CD4-positive, alpha-beta T cell (primary cell): ENCODE results near the gene SLC15A5. TPM values are rescaled to one million over a fixed set of nuclear protein-coding genes. Genes with fewer than 3 reads are reported as not detected.

Experiments used
- ATAC-seq: fragments of 200-7000 bp; cut with Tn5 transposase; one replicate; pipeline ENCODE4 v1.10.0; 2022; ENCODE audit warnings: mild to moderate bottlenecking; ENCODE audit not compliant: poor library complexity
- CTCF ChIA-PET: fragments of 350-600 bp; sonication (Branson Sonifier 250); formaldehyde crosslinking; loops from one replicate; lab custom pipeline; 2021; ENCODE audit warnings: antibody characterized with exemption, inconsistent platforms; lab: Charles Lee
- POLR2A ChIA-PET: fragments of 350-600 bp; sonication (Branson Sonifier 250); formaldehyde crosslinking; loops from one replicate; lab custom pipeline; 2021; ENCODE audit warnings: antibody characterized with exemption, inconsistent platforms; lab: Charles Lee
- DNase-seq, 14 experiments: peaks; one replicate each; pipeline ENCODE4 v3.0.0-alpha.2; 2013 to 2020; ENCODE audit warnings: mixed read lengths in 2 of 14
- H3K27ac ChIP-seq, 2 donors: one replicate each; pipeline versions ENCODE4 v1.5.1 to v1.7.0; 2013; ENCODE audit warnings: low read length in 2 of 2, low read depth in 1 of 2, mild to moderate bottlenecking in 1 of 2
- H3K27me3 ChIP-seq, 2 experiments: 1 replicate in 1 of 2; 2 replicates in 1 of 2; pipeline versions ENCODE4 v1.6.1 to v1.7.0; 2013; ENCODE audit warnings: low read length in 2 of 2, control low read depth in 1 of 2, mild to moderate bottlenecking in 1 of 2, moderate library complexity in 1 of 2; ENCODE audit not compliant: insufficient read depth in 2 of 2, control insufficient read depth in 1 of 2
- H3K36me3 ChIP-seq: one replicate; pipeline ENCODE4 v1.6.1; 2013; ENCODE audit warnings: low read length, control low read depth; ENCODE audit not compliant: insufficient read depth
- H3K4me1 ChIP-seq: one replicate; pipeline ENCODE4 v1.6.1; 2013; ENCODE audit warnings: low read length, control low read depth; ENCODE audit not compliant: insufficient read depth
- H3K4me3 ChIP-seq: one replicate; pipeline ENCODE4 v1.5.1; 2013; ENCODE audit warnings: mild to moderate bottlenecking, low read length, moderate library complexity
- H3K9me3 ChIP-seq, 2 experiments: 1 replicate in 1 of 2; 2 replicates in 1 of 2; pipeline versions ENCODE4 v1.6.1 to v1.7.0; 2013; ENCODE audit warnings: low read length in 2 of 2, mild to moderate bottlenecking in 2 of 2, control low read depth in 1 of 2, moderate library complexity in 1 of 2; ENCODE audit not compliant: control insufficient read depth in 1 of 2, insufficient read depth in 1 of 2
- H3K27ac Mint-ChIP-seq: one replicate; pipeline ENCODE4 v1.8.0; 2020; ENCODE audit warnings: mixed read lengths
- H3K27me3 Mint-ChIP-seq: one replicate; pipeline ENCODE4 v1.8.0; 2021; ENCODE audit warnings: mixed read lengths
- H3K36me3 Mint-ChIP-seq: one replicate; pipeline ENCODE4 v1.8.0; 2021; ENCODE audit warnings: low read depth, mixed read lengths
- H3K4me1 Mint-ChIP-seq: one replicate; pipeline ENCODE4 v1.8.0; 2021; ENCODE audit warnings: low read depth, mixed read lengths
- H3K4me3 Mint-ChIP-seq: one replicate; pipeline ENCODE4 v1.8.0; 2020; ENCODE audit warnings: mild to moderate bottlenecking, mixed read lengths
- H3K9me3 Mint-ChIP-seq: one replicate; pipeline ENCODE4 v1.8.0; 2020; ENCODE audit warnings: mixed read lengths
- intact Hi-C, 2 experiments: fragments of 100-400 bp; cut with DNase I in 1 of 2; cut with micrococcal nuclease in 1 of 2; formaldehyde crosslinking; loops; one replicate each; pipeline versions ENCODE4 v1.15.1 to v1.9.0; 2023 to 2025; cut with DNase I, micrococcal nuclease
- polyA plus RNA-seq, 2 donors: library from polyadenylated mRNA; unstranded; fragments of 120-200 nt; gene quantifications; one replicate each; pipeline ENCODE4 v1.2.1, GENCODE V29; 2013
- total RNA-seq, 174 experiments: library from RNA in 2 of 174; stranded (reverse) in 2 of 174; gene quantifications; one replicate each; pipeline ENCODE4 v1.2.3 and lab custom pipeline; 2021 to 2026
- TF ChIP-seq, protein P1 (sequence below): fragments of 200-600 bp; IDR thresholded peaks from one replicate; pipeline ENCODE4 v1.8.0; 2022; ENCODE audit warnings: antibody characterized with exemption, mild to moderate bottlenecking

The SLC15A5 gene
- total RNA-seq (not detected), total RNA-seq (lab: John Stamatoyannopoulos, UW) (0 to 0.06 (median 0) reads per million in 172 experiments)
- not detected for polyA plus RNA-seq (2013, experiment 1 of 2)
- polyA plus RNA-seq (2013, experiment 2 of 2): not detected

- H3K4me1 Mint-ChIP-seq: no peaks in the 10 kb centered on the region
- H3K9me3 Mint-ChIP-seq: peaks cover 3% of the 10 kb centered on the region
- H3K36me3 Mint-ChIP-seq: no peaks in the 10 kb centered on the region
- H3K27ac Mint-ChIP-seq: no peak within 1 kb of the TSS
- H3K4me3 ChIP-seq: no peak within 1 kb of the TSS
- H3K4me1 ChIP-seq: no peaks in the 10 kb centered on the region
- no peak for DNase-seq
- H3K27me3 Mint-ChIP-seq: no peaks in the 10 kb centered on the region
- POLR2A ChIA-PET: no interaction called here
- ATAC-seq: no peak
- no peak within 1 kb of the TSS for H3K27ac ChIP-seq
- intact Hi-C loops: no loop called here
- no peaks in the 10 kb centered on the region for H3K9me3 ChIP-seq
- CTCF ChIA-PET: no interaction called here
- H3K4me3 Mint-ChIP-seq: no peak within 1 kb of the TSS
- no peaks in the 10 kb centered on the region for H3K27me3 ChIP-seq
- no peaks in the 10 kb centered on the region for H3K36me3 ChIP-seq
- TF ChIP-seq, protein P1, sequence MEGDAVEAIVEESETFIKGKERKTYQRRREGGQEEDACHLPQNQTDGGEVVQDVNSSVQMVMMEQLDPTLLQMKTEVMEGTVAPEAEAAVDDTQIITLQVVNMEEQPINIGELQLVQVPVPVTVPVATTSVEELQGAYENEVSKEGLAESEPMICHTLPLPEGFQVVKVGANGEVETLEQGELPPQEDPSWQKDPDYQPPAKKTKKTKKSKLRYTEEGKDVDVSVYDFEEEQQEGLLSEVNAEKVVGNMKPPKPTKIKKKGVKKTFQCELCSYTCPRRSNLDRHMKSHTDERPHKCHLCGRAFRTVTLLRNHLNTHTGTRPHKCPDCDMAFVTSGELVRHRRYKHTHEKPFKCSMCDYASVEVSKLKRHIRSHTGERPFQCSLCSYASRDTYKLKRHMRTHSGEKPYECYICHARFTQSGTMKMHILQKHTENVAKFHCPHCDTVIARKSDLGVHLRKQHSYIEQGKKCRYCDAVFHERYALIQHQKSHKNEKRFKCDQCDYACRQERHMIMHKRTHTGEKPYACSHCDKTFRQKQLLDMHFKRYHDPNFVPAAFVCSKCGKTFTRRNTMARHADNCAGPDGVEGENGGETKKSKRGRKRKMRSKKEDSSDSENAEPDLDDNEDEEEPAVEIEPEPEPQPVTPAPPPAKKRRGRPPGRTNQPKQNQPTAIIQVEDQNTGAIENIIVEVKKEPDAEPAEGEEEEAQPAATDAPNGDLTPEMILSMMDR: no peak
Observed at GRCh38 chr12:16277585-16277984, at the start of gene SLC15A5. Gene SLC15A5 (minus strand): TSS chr12:16277685. CDS start chr12:16277685, 0 bp downstream.

DNA sequence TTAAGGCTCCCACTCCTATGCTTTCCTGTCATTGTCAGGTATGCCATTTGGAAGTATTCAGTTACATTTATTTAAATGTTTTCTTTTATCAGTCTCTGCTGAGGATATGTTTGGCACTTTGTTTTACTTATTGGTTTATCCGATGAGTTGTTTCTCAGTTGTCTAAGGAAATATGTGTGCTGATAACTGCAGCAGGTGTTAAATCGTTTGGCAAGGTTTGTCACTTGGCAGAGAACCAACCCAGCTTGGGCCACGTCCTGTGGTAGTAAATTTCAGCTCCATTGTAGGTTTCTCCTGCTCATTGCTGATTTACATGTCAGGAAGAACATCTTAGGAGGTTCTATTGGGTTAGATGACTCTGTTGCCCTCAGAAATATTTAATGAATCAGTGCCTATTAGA is 47.9 kb upstream of the SLC15A5 start:
- no peaks in the 10 kb centered on the region for H3K27me3 ChIP-seq
- H3K4me3 ChIP-seq: no peak overlapping the region
- H3K9me3 Mint-ChIP-seq: peaks cover 3% of the 10 kb centered on the region
- no peaks in the 10 kb centered on the region for H3K4me1 ChIP-seq
- H3K9me3 ChIP-seq: peaks cover 0 to 9% of the 10 kb centered on the region in 2 experiments
- ChIA-PET POLR2A (no interaction called here), CTCF (no interaction called here)
- H3K36me3 ChIP-seq: no peaks in the 10 kb centered on the region
- DNase-seq (no peak), ATAC-seq (no peak)
- no peak overlapping the region for H3K27ac Mint-ChIP-seq
- intact Hi-C loops: no loop called here
- no peak overlapping the region for H3K4me3 Mint-ChIP-seq
- no peak overlapping the region for H3K27ac ChIP-seq
- TF ChIP-seq, protein P1: no peak
- H3K36me3 Mint-ChIP-seq: no peaks in the 10 kb centered on the region
- H3K27me3 Mint-ChIP-seq: no peaks in the 10 kb centered on the region
- H3K4me1 Mint-ChIP-seq: no peaks in the 10 kb centered on the region

DNA sequence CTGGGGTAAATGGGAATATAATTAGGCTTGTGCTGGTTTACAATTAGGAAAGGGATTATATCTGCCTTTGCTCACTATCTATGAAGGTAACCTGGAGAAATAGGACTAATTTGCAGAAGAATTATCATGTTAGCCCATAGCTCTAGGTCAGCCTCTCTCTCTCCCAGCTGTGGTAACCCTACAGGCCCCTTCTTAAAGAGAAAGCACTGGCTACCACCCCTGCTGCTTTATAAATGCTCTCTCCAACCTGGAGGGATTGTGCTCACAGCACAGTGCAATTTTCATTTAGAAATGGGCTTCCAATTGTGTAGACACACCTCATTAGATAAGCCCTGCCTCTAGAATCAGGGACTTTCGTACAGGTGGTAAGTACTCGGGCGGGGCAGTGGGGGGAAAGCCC is 47.3 kb upstream of the SLC15A5 start:
- CTCF ChIA-PET: no interaction called here
- intact Hi-C loops: no loop called here

More for the DNA sequence above, 47.3 kb upstream of the SLC15A5 start:
- Histone ChIP-seq H3K9me3 (peaks cover 0 to 9% of the 10 kb centered on the region in 2 experiments), H3K4me3 (no peak overlapping the region), H3K36me3 (no peaks in the 10 kb centered on the region), H3K4me1 (no peaks in the 10 kb centered on the region), H3K27me3 (no peaks in the 10 kb centered on the region), H3K27ac (no peak overlapping the region)
- Mint-ChIP-seq H3K4me3 (no peak overlapping the region), H3K36me3 (no peaks in the 10 kb centered on the region), H3K9me3 (peaks cover 3% of the 10 kb centered on the region), H3K4me1 (no peaks in the 10 kb centered on the region), H3K27ac (no peak overlapping the region), H3K27me3 (no peaks in the 10 kb centered on the region)
- POLR2A ChIA-PET: no interaction called here
- ATAC-seq (no peak), DNase-seq (no peak)
- TF ChIP-seq, protein P1: no peak
